Activated CD4-positive, alpha-beta T cell treated with anti-CD3 and anti-CD28 coated beads for 24 hours (primary cell): Measurements from ENCODE around the gene CFAP65.
A peak's percentile ranks its signal among the peaks of the same experiment; 100 is the strongest.

Experiments used
- DNase-seq, 2 donors: peaks; one replicate each; pipeline ENCODE4 v3.0.0-alpha.2; 2020; ENCODE audit warnings: low read depth in 2 of 2

CFAP65 gene

GRCh38 chr2:218964041-218964771 lies 77.1 kb downstream of the CFAP65 start:
- no peak for DNase-seq

GRCh38 chr2:218963601-218964000 lies 77.7 kb downstream of the CFAP65 start:
- no peak for DNase-seq

GRCh38 chr2:218962859-218963492 lies 78.3 kb downstream of the CFAP65 start:
- peak; percentile 31 to 37 for DNase-seq

GRCh38 chr2:218961651-218962570 lies 79.4 kb downstream of the CFAP65 start:
- no peak for DNase-seq

- no peak for DNase-seq
Measured at GRCh38 chr2:218961229-218961628, 80.1 kb downstream of the CFAP65 start.

- DNase-seq = no peak
Measured at GRCh38 chr2:218960309-218961165, 80.8 kb downstream of the CFAP65 start.

GRCh38 chr2:218959761-218960308 lies 81.5 kb downstream of the CFAP65 start:
- DNase-seq = no peak

- peak; percentile 61 to 72 for DNase-seq
Measured at GRCh38 chr2:218959141-218959731, 82.1 kb downstream of the CFAP65 start, which contains the start of gene CDK5R2. TSS of gene CDK5R2 (plus strand) at chr2:218959666. CDS start at chr2:218959821, 155 bp downstream.

- no peak for DNase-seq
Measured at GRCh38 chr2:218958276-218958675, 83.0 kb downstream of the CFAP65 start.

GRCh38 chr2:218957671-218958070 lies 83.6 kb downstream of the CFAP65 start:
- no peak for DNase-seq

- no peak for DNase-seq
Measured at GRCh38 chr2:218956039-218956438, 85.3 kb downstream of the CFAP65 start.

GRCh38 chr2:218954541-218955300 lies 86.6 kb downstream of the CFAP65 start:
- no peak for DNase-seq

GRCh38 chr2:218953366-218953954 lies 87.9 kb downstream of the CFAP65 start:
- DNase-seq = no peak
